Measurements from ENCODE around the gene MAGI1.

MAGI1 gene

GRCh38 chr3:65473736-65474135 lies 565.0 kb downstream of the MAGI1 start:
- ATAC-seq: no peak
- H3K4me3 Mint-ChIP-seq: no peak overlapping the region
- H3K27ac Mint-ChIP-seq: no peak overlapping the region
- H3K9me3 Mint-ChIP-seq: peaks cover 4% of the 10 kb centered on the region
- no peaks in the 10 kb centered on the region for H3K4me1 Mint-ChIP-seq
- H3K36me3 Mint-ChIP-seq: no peaks in the 10 kb centered on the region
- no peak for DNase-seq (ENCODE audit: low spot score in 2 of 2)

DNA sequence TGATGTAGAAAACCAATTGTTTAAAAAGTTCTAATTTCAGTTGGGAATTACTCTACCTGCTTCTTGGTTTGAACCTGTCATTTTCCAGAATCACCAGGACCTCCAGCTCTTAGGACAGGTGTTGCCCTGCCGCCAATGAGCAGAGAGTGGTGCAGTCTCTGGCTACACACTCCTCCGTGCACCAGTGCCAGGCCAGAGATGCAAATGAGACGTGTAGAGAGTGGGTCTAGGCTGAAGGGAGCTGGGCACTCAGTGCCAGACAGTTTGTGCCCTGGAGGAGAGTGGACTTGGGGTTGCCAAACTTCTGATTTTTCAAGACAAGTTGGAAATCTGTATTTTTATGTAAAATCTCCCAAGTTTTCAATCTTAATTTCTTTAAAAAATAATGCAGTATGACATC lies 566.2 kb downstream of the MAGI1 start:
- no peak for DNase-seq (ENCODE audit: low spot score in 2 of 2)
- H3K36me3 Mint-ChIP-seq: no peaks in the 10 kb centered on the region
- H3K4me1 Mint-ChIP-seq: no peaks in the 10 kb centered on the region
- ATAC-seq: no peak
- no peak overlapping the region for H3K4me3 Mint-ChIP-seq
- no peak overlapping the region for H3K27ac Mint-ChIP-seq
- H3K9me3 Mint-ChIP-seq: peaks cover 6% of the 10 kb centered on the region

- no peaks in the 10 kb centered on the region for H3K4me1 Mint-ChIP-seq
- no peaks in the 10 kb centered on the region for H3K36me3 Mint-ChIP-seq
- no peak for DNase-seq (ENCODE audit: low spot score in 2 of 2)
- peaks cover 22% of the 10 kb centered on the region for H3K9me3 Mint-ChIP-seq
- H3K27ac Mint-ChIP-seq: no peak overlapping the region
- no peak overlapping the region for H3K4me3 Mint-ChIP-seq
- ATAC-seq: no peak
Measured at GRCh38 chr3:65466300-65466988, 572.3 kb downstream of the MAGI1 start.

DNA sequence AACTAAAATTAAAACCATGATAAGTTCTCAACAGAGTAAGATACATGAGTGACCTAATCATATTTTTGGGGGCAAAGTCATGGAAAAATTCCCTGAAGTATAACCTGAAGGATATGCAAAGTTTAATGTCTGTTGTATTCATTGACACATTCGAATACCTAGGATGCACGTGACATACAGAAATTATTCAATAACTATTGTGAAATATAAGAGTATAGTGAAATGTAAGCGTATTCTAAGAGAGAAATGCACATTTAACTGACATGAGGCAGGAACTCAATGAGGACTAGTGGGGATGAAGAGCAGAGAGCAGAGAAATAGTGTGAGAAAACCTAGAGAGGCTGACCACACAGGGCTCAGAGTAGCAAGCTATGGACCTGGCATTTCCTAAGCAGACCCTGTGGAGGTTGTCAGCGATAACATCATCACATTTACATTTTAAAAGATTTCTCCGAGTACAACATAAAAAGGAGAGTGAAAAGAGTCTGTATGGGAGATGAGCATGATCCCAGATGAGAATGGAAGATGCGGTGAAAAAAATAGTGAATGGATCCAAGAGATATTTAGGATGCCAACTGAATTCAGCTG lies 588.8 kb downstream of the MAGI1 start:
- H3K4me1 Mint-ChIP-seq: no peaks in the 10 kb centered on the region
- H3K36me3 Mint-ChIP-seq: no peaks in the 10 kb centered on the region

GRCh38 chr3:65448120-65448519 lies 590.6 kb downstream of the MAGI1 start:
- H3K27ac Mint-ChIP-seq: no peak overlapping the region
- no peak for DNase-seq (ENCODE audit: low spot score in 2 of 2)
- H3K4me3 Mint-ChIP-seq: no peak overlapping the region
- no peaks in the 10 kb centered on the region for H3K36me3 Mint-ChIP-seq
- no peak for ATAC-seq
- H3K9me3 Mint-ChIP-seq: peaks cover 10% of the 10 kb centered on the region
- H3K4me1 Mint-ChIP-seq: no peaks in the 10 kb centered on the region

More for the DNA sequence above, 588.8 kb downstream of the MAGI1 start:
- DNase-seq (ENCODE audit: low spot score in 2 of 2): no peak
- ATAC-seq: no peak
- peaks cover 11% of the 10 kb centered on the region for H3K9me3 Mint-ChIP-seq
- no peak overlapping the region for H3K27ac Mint-ChIP-seq
- no peak overlapping the region for H3K4me3 Mint-ChIP-seq

- DNase-seq (ENCODE audit: low spot score in 2 of 2) (no peak), ATAC-seq (no peak)
- no peaks in the 10 kb centered on the region for H3K36me3 Mint-ChIP-seq
- H3K4me3 Mint-ChIP-seq: no peak overlapping the region
- H3K27ac Mint-ChIP-seq: no peak overlapping the region
- peaks cover 10% of the 10 kb centered on the region for H3K9me3 Mint-ChIP-seq
- H3K4me1 Mint-ChIP-seq: no peaks in the 10 kb centered on the region
Measured at GRCh38 chr3:65445573-65446169, 593.0 kb downstream of the MAGI1 start.

- ATAC-seq (no peak), DNase-seq (ENCODE audit: low spot score in 2 of 2) (no peak)
- H3K27ac Mint-ChIP-seq: no peak overlapping the region
- H3K4me1 Mint-ChIP-seq: no peaks in the 10 kb centered on the region
- no peaks in the 10 kb centered on the region for H3K36me3 Mint-ChIP-seq
- no peak overlapping the region for H3K4me3 Mint-ChIP-seq
- H3K9me3 Mint-ChIP-seq: peaks cover 4% of the 10 kb centered on the region
Measured at GRCh38 chr3:65444447-65444815, 594.3 kb downstream of the MAGI1 start.

GRCh38 chr3:65443739-65444446 lies 594.8 kb downstream of the MAGI1 start:
- no peaks in the 10 kb centered on the region for H3K36me3 Mint-ChIP-seq
- no peak overlapping the region for H3K4me3 Mint-ChIP-seq
- ATAC-seq: no peak
- no peak for DNase-seq (ENCODE audit: low spot score in 2 of 2)
- H3K27ac Mint-ChIP-seq: no peak overlapping the region
- H3K9me3 Mint-ChIP-seq: peaks cover 4% of the 10 kb centered on the region
- H3K4me1 Mint-ChIP-seq: no peaks in the 10 kb centered on the region

DNA sequence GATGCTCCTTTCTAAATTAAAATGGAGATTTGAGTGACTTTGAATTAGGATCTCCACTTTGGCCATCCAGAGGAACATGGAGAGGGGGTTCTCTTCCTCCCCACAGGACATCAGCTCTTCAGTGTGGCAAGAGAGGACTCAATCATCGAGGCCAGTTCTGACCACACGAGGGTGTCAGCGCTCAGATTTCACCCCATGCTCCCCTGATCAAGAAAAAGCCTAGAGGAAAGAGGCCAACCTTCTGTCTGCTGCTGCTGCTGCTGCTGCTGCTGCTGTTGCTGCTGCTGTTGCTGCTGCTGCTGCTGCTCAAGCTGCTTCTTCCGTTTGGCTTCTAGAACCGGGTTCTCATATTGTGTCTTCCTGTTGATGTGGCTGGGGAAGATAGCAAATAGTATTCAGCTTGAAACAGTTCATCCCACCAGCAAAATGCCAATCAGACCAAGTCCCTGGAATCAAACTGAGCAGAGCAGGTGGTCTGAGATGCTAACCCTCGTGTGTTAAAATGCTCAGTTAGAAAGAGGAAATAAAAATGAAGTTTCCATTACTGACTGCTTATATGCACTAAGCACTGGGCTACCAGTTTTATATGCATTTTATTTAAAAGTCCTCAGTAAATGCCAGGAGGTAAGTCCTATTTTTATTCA lies 599.0 kb downstream of the MAGI1 start:
- ATAC-seq: no peak
- Mint-ChIP-seq H3K4me1 (no peaks in the 10 kb centered on the region), H3K9me3 (peaks cover 5% of the 10 kb centered on the region), H3K36me3 (no peaks in the 10 kb centered on the region), H3K4me3 (no peak overlapping the region), H3K27ac (no peak overlapping the region)
- DNase-seq (ENCODE audit: low spot score in 2 of 2): no peak

GRCh38 chr3:65438612-65439011 lies 600.1 kb downstream of the MAGI1 start:
- DNase-seq (ENCODE audit: low spot score in 2 of 2): no peak
- no peak for ATAC-seq

GRCh38 chr3:65438096-65438495 lies 600.6 kb downstream of the MAGI1 start:
- H3K9me3 Mint-ChIP-seq: peaks cover 5% of the 10 kb centered on the region
- H3K4me3 Mint-ChIP-seq: no peak overlapping the region
- DNase-seq (ENCODE audit: low spot score in 2 of 2) (no peak), ATAC-seq (no peak)
- H3K27ac Mint-ChIP-seq: no peak overlapping the region
- H3K4me1 Mint-ChIP-seq: no peaks in the 10 kb centered on the region
- H3K36me3 Mint-ChIP-seq: no peaks in the 10 kb centered on the region

More at GRCh38 chr3:65438612-65439011, 600.1 kb downstream of the MAGI1 start:
- H3K36me3 Mint-ChIP-seq: no peaks in the 10 kb centered on the region
- no peak overlapping the region for H3K27ac Mint-ChIP-seq
- H3K9me3 Mint-ChIP-seq: peaks cover 5% of the 10 kb centered on the region
- no peak overlapping the region for H3K4me3 Mint-ChIP-seq
- no peaks in the 10 kb centered on the region for H3K4me1 Mint-ChIP-seq

DNA sequence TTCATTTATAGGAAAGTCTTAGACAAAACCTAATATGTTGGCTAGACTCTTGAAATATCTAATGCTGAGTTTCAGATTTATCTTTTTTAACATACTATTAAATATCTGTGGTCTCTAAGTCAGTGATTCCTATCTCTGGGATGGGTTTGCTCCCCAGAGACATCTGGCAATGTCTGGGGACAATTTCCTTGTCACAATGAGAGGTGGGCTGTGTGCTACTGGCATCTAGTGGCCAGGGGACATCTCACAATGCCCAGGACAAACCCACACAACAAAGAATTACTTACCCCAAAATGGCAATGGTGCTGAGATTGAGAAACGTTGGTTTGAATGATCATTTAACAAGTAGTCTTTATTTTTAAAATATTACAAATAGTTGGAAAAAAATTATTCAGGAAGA lies 602.1 kb downstream of the MAGI1 start:
- H3K9me3 Mint-ChIP-seq: peaks cover 5% of the 10 kb centered on the region
- no peaks in the 10 kb centered on the region for H3K4me1 Mint-ChIP-seq
- ATAC-seq (no peak), DNase-seq (ENCODE audit: low spot score in 2 of 2) (no peak)
- H3K27ac Mint-ChIP-seq: no peak overlapping the region
- H3K36me3 Mint-ChIP-seq: no peaks in the 10 kb centered on the region
- H3K4me3 Mint-ChIP-seq: no peak overlapping the region

GRCh38 chr3:65433480-65433879 lies 605.2 kb downstream of the MAGI1 start:
- no peak overlapping the region for H3K27ac Mint-ChIP-seq

DNA sequence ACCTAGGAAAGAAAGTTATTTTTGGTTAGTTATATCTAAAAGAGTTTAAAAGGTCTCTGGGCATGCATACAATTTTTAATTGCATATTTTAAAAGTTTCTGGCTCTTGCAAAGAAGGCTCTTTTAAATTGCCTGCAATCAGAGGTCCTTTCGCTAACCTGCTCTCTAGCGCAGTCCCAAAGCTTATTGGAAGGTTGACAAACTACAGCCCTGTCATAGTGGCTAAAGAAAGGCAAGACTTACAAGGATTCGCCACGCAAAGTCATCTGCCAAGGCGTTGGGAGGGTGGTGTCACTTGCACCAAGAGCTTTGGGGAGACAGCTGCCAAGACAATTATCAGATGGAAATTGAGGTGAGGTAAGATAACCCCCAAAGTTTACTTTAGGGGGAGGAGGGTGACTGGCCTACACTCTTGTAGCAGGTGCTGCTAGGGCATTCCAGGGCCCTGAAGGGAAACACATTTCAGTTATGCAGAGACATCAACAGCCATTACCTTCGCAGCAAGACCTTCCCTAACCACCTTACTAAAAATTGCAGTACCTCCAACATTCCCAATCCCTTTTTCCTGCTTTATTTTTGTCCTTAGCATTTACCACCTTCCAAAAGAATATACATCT lies 606.2 kb downstream of the MAGI1 start:
- H3K4me3 Mint-ChIP-seq: no peak overlapping the region
- H3K27ac Mint-ChIP-seq: no peak overlapping the region
- ATAC-seq: no peak

More at GRCh38 chr3:65433480-65433879, 605.2 kb downstream of the MAGI1 start:
- Mint-ChIP-seq H3K4me3 (no peak overlapping the region), H3K36me3 (no peaks in the 10 kb centered on the region), H3K9me3 (peaks cover 5% of the 10 kb centered on the region), H3K4me1 (no peaks in the 10 kb centered on the region)
- DNase-seq (ENCODE audit: low spot score in 2 of 2) (no peak), ATAC-seq (no peak)

GRCh38 chr3:65425880-65426279 lies 612.8 kb downstream of the MAGI1 start:
- DNase-seq (ENCODE audit: low spot score in 2 of 2) (no peak), ATAC-seq (no peak)
- H3K9me3 Mint-ChIP-seq: no peaks in the 10 kb centered on the region

More for the DNA sequence above, 606.2 kb downstream of the MAGI1 start:
- H3K36me3 Mint-ChIP-seq: no peaks in the 10 kb centered on the region
- H3K9me3 Mint-ChIP-seq: peaks cover 5% of the 10 kb centered on the region
- DNase-seq (ENCODE audit: low spot score in 2 of 2): no peak
- H3K4me1 Mint-ChIP-seq: no peaks in the 10 kb centered on the region

More at GRCh38 chr3:65425880-65426279, 612.8 kb downstream of the MAGI1 start:
- Mint-ChIP-seq H3K4me3 (no peak overlapping the region), H3K4me1 (no peaks in the 10 kb centered on the region), H3K27ac (no peak overlapping the region), H3K36me3 (no peaks in the 10 kb centered on the region)
